Measurements from ENCODE around the gene SSR4.
"Not testable (repeated sequence)": the region's sequence is repeated elsewhere in the genome, so short reads cannot be mapped to it uniquely, and the experiment has no call there.

The SSR4 gene

GRCh38 chrX:153794018-153794896 is at the start of gene SSR4, which contains the start of gene IDH3G:
Gene SSR4, plus strand, starts transcription at chrX:153794668. Its CDS starts 20 bp downstream, at chrX:153794688.
Gene IDH3G, minus strand, starts transcription at chrX:153794375. Its CDS starts 49 bp downstream, at chrX:153794326.
- peak; percentile 95 for DNase-seq

- not testable (repeated sequence) for DNase-seq
These were observed 49.4 kb upstream of the SSR4 start for GRCh38 chrX:153745067-153745433.

GRCh38 chrX:153746359-153746758 is 48.1 kb upstream of the SSR4 start:
- DNase-seq: no peak

- DNase-seq: not testable (repeated sequence)
These were observed 47.5 kb upstream of the SSR4 start for GRCh38 chrX:153746991-153747390.

- DNase-seq: not testable (repeated sequence)
These were observed 45.5 kb upstream of the SSR4 start for GRCh38 chrX:153749017-153749416.

GRCh38 chrX:153750127-153750774 is 44.2 kb upstream of the SSR4 start:
- DNase-seq: no peak

- DNase-seq: no peak
These were observed 39.3 kb upstream of the SSR4 start for GRCh38 chrX:153755136-153755535.

- DNase-seq: no peak
These were observed 32.6 kb upstream of the SSR4 start for GRCh38 chrX:153761863-153762262.

GRCh38 chrX:153762626-153763173 is 31.8 kb upstream of the SSR4 start:
- no peak for DNase-seq

- DNase-seq: no peak
These were observed 31.1 kb upstream of the SSR4 start for GRCh38 chrX:153763298-153763932.

- peak; percentile 85 for DNase-seq
These were observed 30.3 kb upstream of the SSR4 start, which contains the start of gene PLXNB3 for GRCh38 chrX:153763989-153764755. Gene PLXNB3, plus strand, starts transcription at chrX:153764249. Its CDS starts 1,287 bp downstream, at chrX:153765536.

GRCh38 chrX:153764786-153765137 is 29.7 kb upstream of the SSR4 start:
- no peak for DNase-seq

- no peak for DNase-seq
These were observed 29.1 kb upstream of the SSR4 start for GRCh38 chrX:153765138-153766079.

GRCh38 chrX:153766098-153766817 is 28.2 kb upstream of the SSR4 start:
- DNase-seq: no peak

GRCh38 chrX:153766871-153767673 is 27.4 kb upstream of the SSR4 start:
- DNase-seq: no peak

GRCh38 chrX:153767674-153768055 is 26.8 kb upstream of the SSR4 start:
- DNase-seq: no peak

- DNase-seq: no peak
These were observed 25.9 kb upstream of the SSR4 start for GRCh38 chrX:153768311-153769157.

GRCh38 chrX:153769158-153769864 is 25.2 kb upstream of the SSR4 start:
- no peak for DNase-seq
